Nephron progenitor cell (in vitro differentiated cells): ENCODE measurements around the gene KDM8.
A peak's percentile ranks its signal among the peaks of the same experiment; 100 is the strongest.

Experiments used
- DNase-seq: peaks from one replicate; pipeline ENCODE4 v3.0.0; 2021
- H3K27ac Mint-ChIP-seq: 2 replicates; pipeline ENCODE4 v1.8.0; 2021; ENCODE audit warnings: mild to moderate bottlenecking, moderate library complexity, mixed read lengths
- H3K27me3 Mint-ChIP-seq: 2 replicates; pipeline ENCODE4 v1.8.0; 2021; ENCODE audit warnings: mild to moderate bottlenecking, low read depth, mixed read lengths; ENCODE audit not compliant: poor library complexity
- H3K36me3 Mint-ChIP-seq: 2 replicates; pipeline ENCODE4 v1.8.0; 2021; ENCODE audit warnings: low read depth, mixed read lengths
- H3K4me1 Mint-ChIP-seq: 2 replicates; pipeline ENCODE4 v1.8.0; 2021; ENCODE audit warnings: mixed read lengths
- H3K4me3 Mint-ChIP-seq: 2 replicates; pipeline ENCODE4 v1.8.0; 2021; ENCODE audit warnings: mild to moderate bottlenecking, moderate library complexity, mixed read lengths
- H3K9me3 Mint-ChIP-seq: 2 replicates; pipeline ENCODE4 v1.8.0; 2021; ENCODE audit warnings: mild to moderate bottlenecking, moderate library complexity, mixed read lengths
- TF ChIP-seq, protein P1 (sequence below): fragments of 200-600 bp; sonication (generic); IDR thresholded peaks from 2 replicates; pipeline ENCODE4 v1.5.0; 2021; ENCODE audit warnings: antibody characterized with exemption

KDM8 gene

GRCh38 chr16:27214084-27214961 is 11.0 kb downstream of the KDM8 start:
- TF ChIP-seq, protein P1, sequence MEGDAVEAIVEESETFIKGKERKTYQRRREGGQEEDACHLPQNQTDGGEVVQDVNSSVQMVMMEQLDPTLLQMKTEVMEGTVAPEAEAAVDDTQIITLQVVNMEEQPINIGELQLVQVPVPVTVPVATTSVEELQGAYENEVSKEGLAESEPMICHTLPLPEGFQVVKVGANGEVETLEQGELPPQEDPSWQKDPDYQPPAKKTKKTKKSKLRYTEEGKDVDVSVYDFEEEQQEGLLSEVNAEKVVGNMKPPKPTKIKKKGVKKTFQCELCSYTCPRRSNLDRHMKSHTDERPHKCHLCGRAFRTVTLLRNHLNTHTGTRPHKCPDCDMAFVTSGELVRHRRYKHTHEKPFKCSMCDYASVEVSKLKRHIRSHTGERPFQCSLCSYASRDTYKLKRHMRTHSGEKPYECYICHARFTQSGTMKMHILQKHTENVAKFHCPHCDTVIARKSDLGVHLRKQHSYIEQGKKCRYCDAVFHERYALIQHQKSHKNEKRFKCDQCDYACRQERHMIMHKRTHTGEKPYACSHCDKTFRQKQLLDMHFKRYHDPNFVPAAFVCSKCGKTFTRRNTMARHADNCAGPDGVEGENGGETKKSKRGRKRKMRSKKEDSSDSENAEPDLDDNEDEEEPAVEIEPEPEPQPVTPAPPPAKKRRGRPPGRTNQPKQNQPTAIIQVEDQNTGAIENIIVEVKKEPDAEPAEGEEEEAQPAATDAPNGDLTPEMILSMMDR: no peak
- peaks cover 40% of the 10 kb centered on the region for H3K36me3 Mint-ChIP-seq
- DNase-seq: no peak
- H3K4me3 Mint-ChIP-seq: no peak overlapping the region
- no peaks in the 10 kb centered on the region for H3K9me3 Mint-ChIP-seq
- H3K4me1 Mint-ChIP-seq: peaks cover 12% of the 10 kb centered on the region
- H3K27me3 Mint-ChIP-seq: peaks cover 33% of the 10 kb centered on the region
- no peak overlapping the region for H3K27ac Mint-ChIP-seq

- DNase-seq: no peak
Measured at GRCh38 chr16:27215660-27216059, 12.3 kb downstream of the KDM8 start.

GRCh38 chr16:27216297-27216885 is 13.1 kb downstream of the KDM8 start:
- H3K36me3 Mint-ChIP-seq: peaks cover 30% of the 10 kb centered on the region
- H3K27ac Mint-ChIP-seq: no peak overlapping the region
- no peak for DNase-seq
- H3K27me3 Mint-ChIP-seq: peaks cover 32% of the 10 kb centered on the region
- no peaks in the 10 kb centered on the region for H3K9me3 Mint-ChIP-seq
- TF ChIP-seq, protein P1: no peak
- H3K4me1 Mint-ChIP-seq: peaks cover 14% of the 10 kb centered on the region
- no peak overlapping the region for H3K4me3 Mint-ChIP-seq

More at GRCh38 chr16:27215660-27216059, 12.3 kb downstream of the KDM8 start:
- H3K9me3 Mint-ChIP-seq: no peaks in the 10 kb centered on the region
- H3K27me3 Mint-ChIP-seq: peaks cover 32% of the 10 kb centered on the region
- no peak overlapping the region for H3K27ac Mint-ChIP-seq
- no peak overlapping the region for H3K4me3 Mint-ChIP-seq
- peaks cover 30% of the 10 kb centered on the region for H3K36me3 Mint-ChIP-seq
- H3K4me1 Mint-ChIP-seq: peaks cover 14% of the 10 kb centered on the region
- TF ChIP-seq, protein P1: no peak

GRCh38 chr16:27217256-27217655 is 13.9 kb downstream of the KDM8 start:
- no peak overlapping the region for H3K4me3 Mint-ChIP-seq
- peaks cover 30% of the 10 kb centered on the region for H3K36me3 Mint-ChIP-seq
- TF ChIP-seq, protein P1: no peak

DNA sequence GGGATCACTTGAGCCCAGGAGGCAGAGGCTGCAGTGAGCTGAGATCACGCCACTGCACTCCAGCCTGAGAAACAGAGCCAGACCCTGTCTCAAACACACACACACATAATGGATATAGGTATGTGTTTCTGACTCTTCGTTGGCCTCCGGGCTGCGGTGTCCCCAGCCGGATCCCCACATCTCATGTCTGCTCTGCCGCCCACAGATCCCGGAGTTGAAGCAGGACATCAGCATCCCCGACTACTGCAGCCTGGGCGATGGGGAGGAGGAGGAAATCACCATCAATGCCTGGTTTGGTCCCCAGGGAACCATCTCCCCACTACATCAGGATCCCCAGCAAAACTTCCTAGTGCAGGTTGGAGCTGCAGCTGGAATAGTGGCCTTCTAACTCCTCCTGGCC is 15.4 kb downstream of the KDM8 start:
- Mint-ChIP-seq H3K36me3 (peaks cover 22% of the 10 kb centered on the region), H3K9me3 (no peaks in the 10 kb centered on the region), H3K27ac (no peak overlapping the region), H3K27me3 (peaks cover 29% of the 10 kb centered on the region), H3K4me1 (peaks cover 27% of the 10 kb centered on the region), H3K4me3 (no peak overlapping the region)
- DNase-seq: no peak
- TF ChIP-seq, protein P1: no peak

More at GRCh38 chr16:27217256-27217655, 13.9 kb downstream of the KDM8 start:
- H3K9me3 Mint-ChIP-seq: no peaks in the 10 kb centered on the region
- H3K4me1 Mint-ChIP-seq: peaks cover 18% of the 10 kb centered on the region
- DNase-seq: peak; percentile 41
- peak overlapping the region; percentile 91 for H3K27ac Mint-ChIP-seq
- H3K27me3 Mint-ChIP-seq: peaks cover 36% of the 10 kb centered on the region
